ENCODE measurements around the gene ZNF438.

DNA sequence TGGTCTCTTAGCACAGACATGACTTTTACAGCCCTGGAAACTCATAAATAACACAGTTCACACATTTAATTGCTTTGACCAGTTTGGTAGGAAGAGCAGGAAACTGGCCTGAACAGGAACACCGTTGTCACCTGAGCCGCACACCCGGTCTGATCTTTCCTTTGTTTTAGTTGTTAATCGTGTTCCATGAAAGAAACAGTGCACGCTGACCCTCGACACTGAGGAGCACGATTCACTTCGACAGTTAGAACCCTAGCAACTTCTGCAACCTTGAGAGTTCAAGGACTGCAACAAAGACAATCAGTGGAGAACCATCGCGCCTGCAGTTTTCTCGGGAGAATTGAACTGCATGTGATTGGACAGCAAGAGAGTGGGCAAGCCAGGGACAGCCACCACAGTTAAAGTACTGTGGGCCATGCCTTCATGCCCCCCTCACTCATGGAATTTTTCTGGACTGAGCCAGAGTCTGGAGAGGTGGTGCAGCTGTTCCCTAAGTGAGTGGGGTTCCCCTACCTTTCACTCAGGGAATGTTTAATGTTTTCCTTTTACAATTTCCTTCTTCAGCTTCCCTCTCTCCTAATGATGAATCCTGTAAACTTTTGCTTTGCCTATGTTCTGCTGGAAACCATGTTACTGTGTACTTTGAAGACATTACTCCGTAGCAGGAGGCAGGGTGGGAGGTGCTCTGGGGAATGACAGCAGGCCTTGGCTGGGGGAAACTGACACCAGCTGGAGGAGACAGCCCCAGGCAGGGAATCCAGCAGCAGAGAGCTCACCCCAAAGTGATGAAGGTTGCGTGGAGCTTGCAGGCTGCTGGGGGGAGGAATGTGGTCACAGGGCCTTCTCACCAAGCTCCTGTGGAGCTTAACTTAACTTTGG, 198.7 kb downstream of the ZNF438 start:
- TF ChIP-seq, protein P1, sequence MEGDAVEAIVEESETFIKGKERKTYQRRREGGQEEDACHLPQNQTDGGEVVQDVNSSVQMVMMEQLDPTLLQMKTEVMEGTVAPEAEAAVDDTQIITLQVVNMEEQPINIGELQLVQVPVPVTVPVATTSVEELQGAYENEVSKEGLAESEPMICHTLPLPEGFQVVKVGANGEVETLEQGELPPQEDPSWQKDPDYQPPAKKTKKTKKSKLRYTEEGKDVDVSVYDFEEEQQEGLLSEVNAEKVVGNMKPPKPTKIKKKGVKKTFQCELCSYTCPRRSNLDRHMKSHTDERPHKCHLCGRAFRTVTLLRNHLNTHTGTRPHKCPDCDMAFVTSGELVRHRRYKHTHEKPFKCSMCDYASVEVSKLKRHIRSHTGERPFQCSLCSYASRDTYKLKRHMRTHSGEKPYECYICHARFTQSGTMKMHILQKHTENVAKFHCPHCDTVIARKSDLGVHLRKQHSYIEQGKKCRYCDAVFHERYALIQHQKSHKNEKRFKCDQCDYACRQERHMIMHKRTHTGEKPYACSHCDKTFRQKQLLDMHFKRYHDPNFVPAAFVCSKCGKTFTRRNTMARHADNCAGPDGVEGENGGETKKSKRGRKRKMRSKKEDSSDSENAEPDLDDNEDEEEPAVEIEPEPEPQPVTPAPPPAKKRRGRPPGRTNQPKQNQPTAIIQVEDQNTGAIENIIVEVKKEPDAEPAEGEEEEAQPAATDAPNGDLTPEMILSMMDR (conservative IDR thresholded peaks at IDR 0.05; ENCODE audit: low read depth, low read length), result no peak
- TF ChIP-seq EZH2 (IDR thresholded peaks at IDR 0.05; ENCODE audit: borderline replicate concordance, low read depth, low read length, poor library complexity, severe bottlenecking), result no peak
